Neural cell (in vitro differentiated cells): ENCODE measurements around the gene PAIP1. TPM values are rescaled to one million over a fixed set of nuclear protein-coding genes. Genes with fewer than 3 reads are reported as not detected.

ENCODE experiments used
- H2AFZ ChIP-seq: fragments of 200-600, 300-800 bp; sonication (generic), shearing (Covaris generic); 2 replicates; pipeline ENCODE4 v1.6.0; 2014; ENCODE audit warnings: low read depth, mild to moderate bottlenecking, antibody characterized with exemption, low read length, moderate library complexity
- H3F3A ChIP-seq: fragments of 200-600 bp; shearing (Covaris generic); 2 replicates; pipeline ENCODE4 v1.6.1; 2016; ENCODE audit warnings: mild to moderate bottlenecking, moderate library complexity, mixed read lengths, antibody characterized with exemption, low read length; ENCODE audit not compliant: insufficient read depth, poor library complexity, severe bottlenecking
- H3K27ac ChIP-seq: fragments of 200-600, 300-800 bp; sonication (generic), shearing (Covaris generic); 2 replicates; pipeline ENCODE4 v1.5.1; 2014; ENCODE audit warnings: mild to moderate bottlenecking, low read length, moderate library complexity
- H3K27me3 ChIP-seq: fragments of 300-800, 200-600 bp; sonication (generic), shearing (Covaris generic); 2 replicates; pipeline ENCODE4 v1.6.0; 2014; ENCODE audit warnings: mild to moderate bottlenecking, low read depth, low read length, moderate library complexity; ENCODE audit not compliant: insufficient read depth
- H3K36me3 ChIP-seq: fragments of 300-800, 200-600 bp; sonication (generic), shearing (Covaris generic); 2 replicates; pipeline ENCODE4 v1.5.1; 2014; ENCODE audit warnings: mild to moderate bottlenecking, antibody characterized with exemption, low read length, moderate library complexity; ENCODE audit not compliant: insufficient read depth
- H3K4me2 ChIP-seq: fragments of 300-800, 200-600 bp; sonication (generic), shearing (Covaris generic); 2 replicates; pipeline ENCODE4 v1.6.0; 2014; ENCODE audit warnings: mild to moderate bottlenecking, low read length
- H3K4me3 ChIP-seq: fragments of 300-800, 200-600 bp; sonication (generic), shearing (Covaris generic); 2 replicates; pipeline ENCODE4 v1.5.1; 2014; ENCODE audit warnings: mild to moderate bottlenecking, low read length, moderate library complexity
- H3K79me2 ChIP-seq: fragments of 200-600 bp; shearing (Covaris generic); replicated peaks from 2 replicates; pipeline ENCODE4 v1.6.0; 2014; ENCODE audit warnings: mild to moderate bottlenecking, low read length, moderate library complexity; ENCODE audit not compliant: insufficient read depth
- H3K9ac ChIP-seq: fragments of 300-800, 200-600 bp; sonication (generic), shearing (Covaris generic); 2 replicates; pipeline ENCODE4 v1.6.1; 2016; ENCODE audit warnings: mild to moderate bottlenecking, low read length, mixed read lengths
- H3K9me2 ChIP-seq: fragments of 200-600 bp; shearing (Covaris generic); 2 replicates; pipeline ENCODE4 v1.6.1; 2016; ENCODE audit warnings: mild to moderate bottlenecking, low read length, mixed read lengths; ENCODE audit not compliant: insufficient read depth
- H3K9me3 ChIP-seq: fragments of 200-600, 300-800 bp; sonication (generic), shearing (Covaris generic); 2 replicates; pipeline ENCODE4 v1.6.1; 2016; ENCODE audit warnings: mild to moderate bottlenecking, mixed run types, low read length, moderate library complexity, mixed read lengths
- H4K20me1 ChIP-seq: fragments of 200-600 bp; shearing (Covaris generic); 2 replicates; pipeline ENCODE4 v1.6.1; 2016; ENCODE audit warnings: mild to moderate bottlenecking, mixed run types; ENCODE audit not compliant: insufficient read depth
- CTCF ChIP-seq: fragments of 450-650 bp; IDR thresholded peaks from 2 replicates; pipeline ENCODE4 v1.5.1; 2014; ENCODE audit warnings: antibody characterized with exemption, mild to moderate bottlenecking, moderate library complexity; ENCODE audit not compliant: poor library complexity, severe bottlenecking
- EP300 ChIP-seq: fragments of 450-650 bp; conservative IDR thresholded peaks from 2 replicates; pipeline ENCODE4 v1.6.1; 2014; ENCODE audit warnings: antibody characterized with exemption, mild to moderate bottlenecking, moderate library complexity; ENCODE audit not compliant: poor library complexity, severe bottlenecking
- EZH2 ChIP-seq: fragments of 200-600, 300-800 bp; shearing (Covaris generic), sonication (generic); IDR thresholded peaks from 2 replicates; pipeline ENCODE4 v1.6.1; 2014; ENCODE audit warnings: antibody characterized with exemption, low read length, borderline replicate concordance, mild to moderate bottlenecking; ENCODE audit not compliant: insufficient read depth, poor library complexity, severe bottlenecking
- MXI1 ChIP-seq: fragments of 450-650 bp; conservative IDR thresholded peaks from 2 replicates; pipeline ENCODE4 v1.6.1; 2014; ENCODE audit warnings: antibody characterized with exemption, mild to moderate bottlenecking; ENCODE audit not compliant: poor library complexity, severe bottlenecking
- POLR2AphosphoS5 ChIP-seq: IDR thresholded peaks from 2 replicates; pipeline ENCODE4 v1.6.1; 2012
- RAD21 ChIP-seq: fragments of 450-650 bp; conservative IDR thresholded peaks from 2 replicates; pipeline ENCODE4 v1.6.1; 2014; ENCODE audit warnings: antibody characterized with exemption, mild to moderate bottlenecking, moderate library complexity
- REST ChIP-seq: IDR thresholded peaks from 2 replicates; pipeline ENCODE4 v1.6.1; 2012; ENCODE audit warnings: borderline replicate concordance
- SMC3 ChIP-seq: fragments of 450-650 bp; conservative IDR thresholded peaks from 2 replicates; pipeline ENCODE4 v1.6.1; 2014; ENCODE audit warnings: antibody characterized with exemption, mild to moderate bottlenecking, moderate library complexity; ENCODE audit not compliant: poor library complexity
- TAF1 ChIP-seq: IDR thresholded peaks from 2 replicates; pipeline ENCODE4 v1.6.1; 2012; ENCODE audit warnings: low read depth
- polyA plus RNA-seq: library from polyadenylated mRNA; depleted of rRNA; stranded (reverse); fragments of >200 nt; gene quantifications from 2 replicates; pipeline ENCODE4 v1.2.3, GENCODE V29; 2014

The PAIP1 gene
- polyA plus RNA-seq, 1 donor from 2014 or later, result 276 TPM

- Histone ChIP-seq H3K36me3 (no peaks in the 10 kb centered on the region), H3K4me2 (no peak overlapping the region), H3K27ac (no peak overlapping the region), H4K20me1 (no peaks in the 10 kb centered on the region), H3K79me2 (no peaks in the 10 kb centered on the region), H3K27me3 (no peaks in the 10 kb centered on the region), H3F3A (no peaks in the 10 kb centered on the region), H3K9me3 (no peaks in the 10 kb centered on the region), H3K9me2 (no peaks in the 10 kb centered on the region), H2AFZ (no peak overlapping the region), H3K4me3 (no peak overlapping the region), H3K9ac (no peak overlapping the region)
- TF ChIP-seq CTCF (no peak), EP300 (no peak), EZH2 (no peak), SMC3 (no peak), RAD21 (no peak), POLR2AphosphoS5 (no peak), REST (no peak), MXI1 (no peak), TAF1 (no peak)
These were observed 11.1 kb upstream of the PAIP1 start for GRCh38 chr5:43567967-43568366.

- no peaks in the 10 kb centered on the region for H3F3A ChIP-seq
- TF ChIP-seq EP300 (no peak), SMC3 (no peak), REST (no peak), EZH2 (no peak), RAD21 (no peak), MXI1 (no peak)
- H3K79me2 ChIP-seq, result no peaks in the 10 kb centered on the region
These were observed 8.2 kb upstream of the PAIP1 start for GRCh38 chr5:43565043-43565442.

More at GRCh38 chr5:43565043-43565442, 8.2 kb upstream of the PAIP1 start:
- H3K27ac ChIP-seq, result no peak overlapping the region
- H4K20me1 ChIP-seq, result no peaks in the 10 kb centered on the region
- no peak overlapping the region for H3K4me3 ChIP-seq
- no peaks in the 10 kb centered on the region for H3K9me2 ChIP-seq
- no peak overlapping the region for H3K9ac ChIP-seq
- H3K36me3 ChIP-seq, result no peaks in the 10 kb centered on the region
- no peaks in the 10 kb centered on the region for H3K9me3 ChIP-seq
- H3K4me2 ChIP-seq, result no peak overlapping the region
- no peak overlapping the region for H2AFZ ChIP-seq
- H3K27me3 ChIP-seq, result no peaks in the 10 kb centered on the region
